ENCODE results near the gene UQCRHL. TPM values are rescaled to one million over a fixed set of nuclear protein-coding genes. Genes with fewer than 3 reads are reported as not detected.
A peak's percentile ranks its signal among the peaks of the same experiment; 100 is the strongest.
"Not testable (repeated sequence)": the region's sequence is repeated elsewhere in the genome, so short reads cannot be mapped to it uniquely, and the experiment has no call there.

UQCRHL gene
- total RNA-seq, 1 donor from 2014 or later, result 1.5 TPM

DNA sequence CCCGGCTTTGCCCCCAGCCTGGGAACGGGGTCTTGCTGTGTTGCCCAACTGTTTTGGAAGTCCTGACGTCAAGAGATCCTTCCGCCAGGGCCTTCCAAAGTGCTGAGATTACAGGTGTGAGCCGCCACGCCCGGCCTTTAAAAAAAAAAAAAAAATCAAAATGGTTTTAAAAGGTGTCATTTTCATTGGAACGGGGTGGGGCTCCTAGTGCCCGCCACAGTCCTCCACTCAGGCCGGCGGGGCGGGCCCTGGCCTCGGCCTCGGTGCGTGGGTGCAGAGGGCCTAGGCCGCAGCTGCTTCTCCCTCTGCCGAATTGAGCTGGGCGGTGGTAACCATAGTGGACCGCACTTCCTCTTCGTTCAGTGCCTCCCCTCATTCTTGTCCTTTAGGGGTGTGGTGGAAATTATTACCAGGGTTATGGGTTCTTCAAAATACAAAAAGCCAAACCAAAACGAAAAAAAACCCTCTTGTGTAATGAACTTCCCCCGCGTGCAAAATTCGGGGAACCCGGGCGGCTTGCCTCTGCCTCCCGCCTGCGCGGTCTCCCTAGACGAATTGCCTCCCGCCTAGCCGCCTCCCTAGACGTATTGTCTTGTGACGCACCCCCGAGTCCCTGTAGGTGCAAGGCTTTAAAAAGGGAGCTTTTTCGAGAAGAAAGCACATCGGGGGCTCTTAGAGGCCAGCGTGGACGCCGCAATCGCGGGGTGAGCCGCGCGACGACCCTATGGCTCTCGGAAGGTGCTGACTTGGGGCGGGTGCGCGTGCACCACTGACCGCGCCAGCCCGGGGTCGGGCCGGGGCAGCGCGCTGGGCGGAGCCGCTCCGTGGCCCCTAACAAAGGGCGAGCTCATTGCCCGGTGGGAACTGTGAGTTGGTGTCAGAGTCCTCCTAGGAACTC, 29.6 kb upstream of the UQCRHL start:
- peak overlapping the region; percentile 99 for H3K27ac Mint-ChIP-seq (ENCODE audit: unreplicated experiment)
- no peaks in the 10 kb centered on the region for H3K36me3 Mint-ChIP-seq (ENCODE audit: low read depth)
- no peaks in the 10 kb centered on the region for H3K9me3 Mint-ChIP-seq (ENCODE audit: low read depth)
- peak overlapping the region; percentile 91 for H3K4me3 Mint-ChIP-seq (ENCODE audit: unreplicated experiment)
- no peaks in the 10 kb centered on the region for H3K27me3 Mint-ChIP-seq (ENCODE audit: low read depth)
- TF ChIP-seq, protein P1, sequence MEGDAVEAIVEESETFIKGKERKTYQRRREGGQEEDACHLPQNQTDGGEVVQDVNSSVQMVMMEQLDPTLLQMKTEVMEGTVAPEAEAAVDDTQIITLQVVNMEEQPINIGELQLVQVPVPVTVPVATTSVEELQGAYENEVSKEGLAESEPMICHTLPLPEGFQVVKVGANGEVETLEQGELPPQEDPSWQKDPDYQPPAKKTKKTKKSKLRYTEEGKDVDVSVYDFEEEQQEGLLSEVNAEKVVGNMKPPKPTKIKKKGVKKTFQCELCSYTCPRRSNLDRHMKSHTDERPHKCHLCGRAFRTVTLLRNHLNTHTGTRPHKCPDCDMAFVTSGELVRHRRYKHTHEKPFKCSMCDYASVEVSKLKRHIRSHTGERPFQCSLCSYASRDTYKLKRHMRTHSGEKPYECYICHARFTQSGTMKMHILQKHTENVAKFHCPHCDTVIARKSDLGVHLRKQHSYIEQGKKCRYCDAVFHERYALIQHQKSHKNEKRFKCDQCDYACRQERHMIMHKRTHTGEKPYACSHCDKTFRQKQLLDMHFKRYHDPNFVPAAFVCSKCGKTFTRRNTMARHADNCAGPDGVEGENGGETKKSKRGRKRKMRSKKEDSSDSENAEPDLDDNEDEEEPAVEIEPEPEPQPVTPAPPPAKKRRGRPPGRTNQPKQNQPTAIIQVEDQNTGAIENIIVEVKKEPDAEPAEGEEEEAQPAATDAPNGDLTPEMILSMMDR (IDR thresholded peaks at IDR 0.05), result no peak
- DNase-seq (ENCODE audit: low spot score), result peak; percentile 73
- H3K4me1 Mint-ChIP-seq (ENCODE audit: low read depth), result peaks cover 20% of the 10 kb centered on the region

DNA sequence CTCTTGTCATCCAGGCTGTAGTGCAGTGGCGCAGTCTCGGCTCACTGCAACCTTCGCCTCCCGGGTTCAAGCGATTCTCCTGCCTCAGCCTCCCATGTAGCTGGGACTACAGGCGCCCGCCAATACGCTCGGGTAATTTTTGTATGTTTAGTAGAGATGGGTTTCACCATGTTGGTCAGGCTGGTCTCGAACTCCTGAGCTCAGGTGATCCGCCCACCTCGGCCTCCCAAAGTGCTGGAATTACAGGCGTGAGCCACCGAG, 29.0 kb upstream of the UQCRHL start:
- not testable (repeated sequence) for H3K27me3 Mint-ChIP-seq (ENCODE audit: low read depth); H3K36me3 Mint-ChIP-seq (ENCODE audit: low read depth); DNase-seq (ENCODE audit: low spot score); H3K9me3 Mint-ChIP-seq (ENCODE audit: low read depth)
- H3K4me3 Mint-ChIP-seq (ENCODE audit: unreplicated experiment), result peak overlapping the region; percentile 91
- peaks cover 25% of the 10 kb centered on the region for H3K4me1 Mint-ChIP-seq (ENCODE audit: low read depth)
- peak overlapping the region; percentile 99 for H3K27ac Mint-ChIP-seq (ENCODE audit: unreplicated experiment)

DNA sequence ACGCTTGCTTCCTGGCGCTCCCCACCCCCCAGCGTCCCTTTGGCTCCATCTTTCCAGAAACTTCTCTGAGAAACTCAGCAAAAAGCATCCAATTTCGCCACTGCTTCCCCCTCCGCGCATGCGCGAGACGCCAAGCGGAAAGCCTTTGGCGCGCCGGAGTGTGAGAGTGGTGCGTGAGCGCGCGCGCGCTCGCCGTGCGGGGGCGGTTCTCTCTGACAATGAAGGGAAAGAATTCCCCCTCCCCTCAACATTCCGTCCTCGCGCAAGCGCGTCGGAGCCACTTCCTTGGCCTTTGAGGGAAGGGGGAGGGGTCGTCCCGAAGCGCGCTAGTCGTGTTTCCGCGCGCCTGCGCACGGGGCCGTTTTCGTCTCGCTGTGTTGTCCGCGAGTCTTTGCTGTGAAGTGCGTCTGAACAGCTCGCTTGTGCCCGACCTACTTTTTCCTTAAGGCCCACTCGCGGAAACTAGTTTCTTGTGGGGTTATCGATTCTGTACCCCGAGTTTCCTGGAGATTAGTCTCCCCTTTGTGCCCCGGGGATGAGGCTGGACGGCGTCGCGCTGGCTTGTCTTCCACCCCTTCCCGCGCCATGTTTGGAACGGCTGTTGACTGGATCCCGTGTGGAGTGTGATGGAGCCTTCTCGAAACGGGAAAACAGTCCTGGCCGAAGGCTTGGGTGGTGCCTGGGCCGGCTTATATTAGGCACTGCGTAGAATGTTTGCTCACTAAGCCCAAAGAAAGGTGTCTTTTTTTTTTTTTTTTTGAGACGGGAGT, 28.5 kb upstream of the UQCRHL start:
- Mint-ChIP-seq H3K4me3 (ENCODE audit: unreplicated experiment) (peak overlapping the region; percentile 91), H3K9me3 (ENCODE audit: low read depth) (no peaks in the 10 kb centered on the region), H3K27ac (ENCODE audit: unreplicated experiment) (peak overlapping the region; percentile 99), H3K4me1 (ENCODE audit: low read depth) (peaks cover 25% of the 10 kb centered on the region), H3K27me3 (ENCODE audit: low read depth) (no peaks in the 10 kb centered on the region), H3K36me3 (ENCODE audit: low read depth) (no peaks in the 10 kb centered on the region)
- TF ChIP-seq, protein P1 (IDR thresholded peaks at IDR 0.05), result no peak
- DNase-seq (ENCODE audit: low spot score), result peak; percentile 100

DNA sequence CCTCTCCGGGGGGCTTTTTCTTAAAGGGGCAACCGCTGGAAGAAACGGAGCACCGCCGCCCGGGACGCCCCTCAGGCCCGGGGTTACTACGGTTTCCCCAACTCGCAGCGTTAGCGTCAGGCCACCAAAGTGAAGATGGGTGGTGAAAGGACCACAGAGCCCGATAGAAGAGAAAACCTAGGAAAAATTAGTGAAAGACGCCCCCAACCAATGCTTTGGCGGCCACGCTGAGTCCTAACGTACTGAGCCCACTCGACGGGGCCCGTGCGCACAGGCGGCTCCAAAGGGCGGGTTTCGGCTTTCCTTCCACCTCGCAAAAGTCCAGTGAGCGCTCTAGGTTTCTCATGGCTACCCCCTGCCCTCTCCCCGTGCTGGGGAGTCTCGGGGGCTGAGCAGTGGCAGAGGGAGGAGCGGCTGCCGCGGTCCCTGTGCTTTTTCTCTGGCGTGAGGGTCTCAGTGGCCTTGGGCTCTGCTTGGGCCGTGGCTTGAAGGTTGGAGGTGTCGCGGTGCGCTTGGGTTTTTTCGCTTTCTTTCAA, 27.8 kb upstream of the UQCRHL start:
- TF ChIP-seq, protein P1 (IDR thresholded peaks at IDR 0.05), result peak; percentile 13

DNA sequence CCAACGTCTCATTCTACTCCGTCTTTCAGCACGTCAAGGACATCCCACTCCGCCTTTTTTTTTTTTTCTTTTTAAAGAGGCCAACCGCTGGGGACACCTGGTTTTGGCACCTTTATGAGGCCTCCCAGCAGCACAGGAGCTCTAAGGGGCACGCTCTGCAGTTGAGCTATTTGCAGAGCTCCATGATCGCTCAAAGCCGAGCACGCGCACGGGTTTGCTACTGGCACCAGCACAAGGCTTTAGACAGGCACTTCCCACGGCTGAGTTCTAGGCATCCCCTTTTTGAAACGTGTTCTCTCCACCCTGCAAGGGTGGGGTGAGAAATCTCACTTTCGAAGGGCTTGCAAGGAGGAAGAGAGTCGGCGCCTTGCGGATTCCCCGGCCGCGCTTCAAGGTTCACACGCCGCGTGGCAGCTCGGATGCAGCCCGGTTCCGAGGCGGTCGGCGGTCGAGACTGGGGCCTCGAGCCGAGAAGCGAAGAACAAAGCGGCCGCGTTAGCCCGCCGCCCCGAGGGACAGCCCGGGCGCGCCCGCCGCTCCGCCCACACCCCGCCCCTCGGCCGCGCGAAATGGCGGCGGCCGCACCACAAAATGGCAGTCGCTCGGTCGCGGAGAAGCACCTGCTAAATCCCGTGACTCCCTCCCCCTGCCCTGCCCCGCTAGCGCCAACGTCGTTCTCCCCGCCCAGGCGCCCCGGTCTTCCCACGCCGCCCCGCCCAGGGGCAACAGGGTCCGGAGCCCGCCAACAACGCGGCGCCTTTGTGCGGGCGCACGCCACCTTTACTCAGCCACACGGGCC, 27.2 kb upstream of the UQCRHL start:
- Mint-ChIP-seq H3K27ac (ENCODE audit: unreplicated experiment) (peak overlapping the region; percentile 99), H3K9me3 (ENCODE audit: low read depth) (no peaks in the 10 kb centered on the region), H3K4me3 (ENCODE audit: unreplicated experiment) (peak overlapping the region; percentile 91), H3K27me3 (ENCODE audit: low read depth) (no peaks in the 10 kb centered on the region), H3K4me1 (ENCODE audit: low read depth) (peaks cover 25% of the 10 kb centered on the region), H3K36me3 (ENCODE audit: low read depth) (no peaks in the 10 kb centered on the region)
- peak; percentile 92 for DNase-seq (ENCODE audit: low spot score)
- TF ChIP-seq, protein P1 (IDR thresholded peaks at IDR 0.05), result peak; percentile 6

More for the DNA sequence above, 27.8 kb upstream of the UQCRHL start:
- Mint-ChIP-seq H3K4me3 (ENCODE audit: unreplicated experiment) (peak overlapping the region; percentile 91), H3K4me1 (ENCODE audit: low read depth) (peaks cover 25% of the 10 kb centered on the region), H3K27me3 (ENCODE audit: low read depth) (no peaks in the 10 kb centered on the region), H3K36me3 (ENCODE audit: low read depth) (no peaks in the 10 kb centered on the region), H3K27ac (ENCODE audit: unreplicated experiment) (peak overlapping the region; percentile 99), H3K9me3 (ENCODE audit: low read depth) (no peaks in the 10 kb centered on the region)
- no peak for DNase-seq (ENCODE audit: low spot score)
